DOHH2 (cell line): Measurements from ENCODE around the gene MMP13.

Experiments
- EZH2phosphoT487 ChIP-seq: fragments of 200-600 bp; sonication (generic); IDR thresholded peaks from 2 replicates; pipeline ENCODE4 v1.6.1; 2017; ENCODE audit warnings: borderline replicate concordance, mild to moderate bottlenecking, antibody characterized with exemption, low read length, moderate library complexity, mixed read lengths
- TF ChIP-seq, protein P1 (sequence below): fragments of 200-600 bp; sonication (generic); IDR thresholded peaks from one replicate; pipeline ENCODE4 v1.5.1; 2014; ENCODE audit warnings: antibody characterized with exemption, mild to moderate bottlenecking, low read depth, low read length; ENCODE audit not compliant: poor library complexity, severe bottlenecking

DNA sequence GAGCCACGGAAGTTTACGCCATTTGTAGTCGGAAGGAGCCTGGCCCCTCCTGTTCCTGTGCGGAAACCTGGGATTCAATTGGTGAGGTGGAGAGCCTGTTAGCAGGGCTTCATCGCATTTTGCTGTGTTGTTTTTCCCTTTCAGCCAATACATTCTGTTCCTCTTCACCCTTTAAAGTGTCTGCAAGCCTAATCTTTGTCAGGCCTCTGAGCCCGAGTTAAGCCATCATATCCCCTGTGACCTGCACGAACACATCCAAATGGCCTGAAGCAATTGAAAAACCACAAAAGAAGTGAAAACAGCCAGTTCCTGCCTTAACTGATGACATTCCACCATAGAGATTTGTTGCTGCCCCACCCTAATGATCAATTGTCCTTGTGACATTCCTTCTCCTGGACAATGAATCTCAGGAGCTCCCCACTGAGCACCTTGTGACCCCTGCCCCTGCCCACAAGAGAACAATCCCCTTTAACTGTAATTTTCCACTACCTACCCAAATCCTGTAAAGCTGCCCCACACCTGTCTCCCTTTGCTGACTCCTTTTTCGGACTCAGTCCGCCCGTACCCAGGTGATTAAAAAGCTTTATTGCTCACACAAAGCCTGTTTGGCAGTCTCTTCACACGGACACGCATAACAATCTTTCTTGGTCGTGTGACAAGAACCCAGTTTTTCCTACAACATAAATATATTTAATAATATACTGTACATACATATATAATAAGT, 43.6 kb downstream of the MMP13 start:
- TF ChIP-seq, protein P1, sequence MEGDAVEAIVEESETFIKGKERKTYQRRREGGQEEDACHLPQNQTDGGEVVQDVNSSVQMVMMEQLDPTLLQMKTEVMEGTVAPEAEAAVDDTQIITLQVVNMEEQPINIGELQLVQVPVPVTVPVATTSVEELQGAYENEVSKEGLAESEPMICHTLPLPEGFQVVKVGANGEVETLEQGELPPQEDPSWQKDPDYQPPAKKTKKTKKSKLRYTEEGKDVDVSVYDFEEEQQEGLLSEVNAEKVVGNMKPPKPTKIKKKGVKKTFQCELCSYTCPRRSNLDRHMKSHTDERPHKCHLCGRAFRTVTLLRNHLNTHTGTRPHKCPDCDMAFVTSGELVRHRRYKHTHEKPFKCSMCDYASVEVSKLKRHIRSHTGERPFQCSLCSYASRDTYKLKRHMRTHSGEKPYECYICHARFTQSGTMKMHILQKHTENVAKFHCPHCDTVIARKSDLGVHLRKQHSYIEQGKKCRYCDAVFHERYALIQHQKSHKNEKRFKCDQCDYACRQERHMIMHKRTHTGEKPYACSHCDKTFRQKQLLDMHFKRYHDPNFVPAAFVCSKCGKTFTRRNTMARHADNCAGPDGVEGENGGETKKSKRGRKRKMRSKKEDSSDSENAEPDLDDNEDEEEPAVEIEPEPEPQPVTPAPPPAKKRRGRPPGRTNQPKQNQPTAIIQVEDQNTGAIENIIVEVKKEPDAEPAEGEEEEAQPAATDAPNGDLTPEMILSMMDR = no peak
- no peak for TF ChIP-seq EZH2phosphoT487
